Esophagus squamous epithelium (tissue), 4 donors: Measurements from ENCODE around the gene UBE2H.

Experiments
- POLR2A ChIP-seq, 4 donors: fragments of 450-650 bp; IDR thresholded peaks; one replicate each; pipeline ENCODE4 v1.6.1; 2017; ENCODE audit warnings: antibody characterized with exemption in 4 of 4, mild to moderate bottlenecking in 4 of 4, moderate library complexity in 3 of 4
- TF ChIP-seq, protein P1 (sequence below), 6 experiments: fragments of 450-650 bp in 4 of 6; fragments of 200-600 bp in 2 of 6; sonication (generic) in 2 of 6; IDR thresholded peaks; one replicate each; pipeline ENCODE4 v1.5.1; 2016 to 2019; ENCODE audit warnings: antibody characterized with exemption in 6 of 6, mild to moderate bottlenecking in 4 of 6, moderate library complexity in 4 of 6

DNA sequence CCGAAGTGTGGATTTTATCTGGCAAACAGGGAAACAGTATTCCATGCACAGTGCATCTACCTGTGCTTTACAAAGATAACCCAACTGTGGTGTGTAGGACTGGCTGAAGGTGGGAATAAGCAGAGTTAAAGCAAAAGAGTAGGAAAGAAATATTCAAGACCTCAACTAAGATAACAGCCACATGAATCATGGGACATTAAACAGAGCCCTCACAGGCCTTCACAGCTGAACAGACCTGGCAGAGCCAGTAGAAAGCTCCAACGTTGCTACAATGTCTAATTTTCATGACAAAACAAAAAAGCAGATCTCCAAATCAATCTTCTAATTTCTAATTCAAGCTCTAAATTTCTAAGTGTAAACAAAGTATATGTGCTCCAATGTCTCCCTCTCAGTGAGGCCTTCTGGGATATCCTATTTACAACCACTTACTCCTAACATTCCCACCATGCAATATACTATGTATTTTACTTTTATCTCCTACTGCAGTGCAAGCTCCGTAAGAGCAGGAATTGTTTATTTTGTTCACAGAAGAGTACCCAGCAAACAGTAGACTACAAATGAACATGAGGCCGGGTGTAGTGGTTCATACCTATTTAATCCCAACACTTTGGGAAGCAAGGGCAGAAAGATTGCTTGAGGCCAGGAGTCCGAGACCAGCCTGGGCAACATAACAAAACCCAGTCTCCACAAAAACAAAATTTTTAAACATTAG, 63.5 kb downstream of the UBE2H start:
- no peak for TF ChIP-seq POLR2A (IDR thresholded peaks at IDR 0.05)
- TF ChIP-seq, protein P1, sequence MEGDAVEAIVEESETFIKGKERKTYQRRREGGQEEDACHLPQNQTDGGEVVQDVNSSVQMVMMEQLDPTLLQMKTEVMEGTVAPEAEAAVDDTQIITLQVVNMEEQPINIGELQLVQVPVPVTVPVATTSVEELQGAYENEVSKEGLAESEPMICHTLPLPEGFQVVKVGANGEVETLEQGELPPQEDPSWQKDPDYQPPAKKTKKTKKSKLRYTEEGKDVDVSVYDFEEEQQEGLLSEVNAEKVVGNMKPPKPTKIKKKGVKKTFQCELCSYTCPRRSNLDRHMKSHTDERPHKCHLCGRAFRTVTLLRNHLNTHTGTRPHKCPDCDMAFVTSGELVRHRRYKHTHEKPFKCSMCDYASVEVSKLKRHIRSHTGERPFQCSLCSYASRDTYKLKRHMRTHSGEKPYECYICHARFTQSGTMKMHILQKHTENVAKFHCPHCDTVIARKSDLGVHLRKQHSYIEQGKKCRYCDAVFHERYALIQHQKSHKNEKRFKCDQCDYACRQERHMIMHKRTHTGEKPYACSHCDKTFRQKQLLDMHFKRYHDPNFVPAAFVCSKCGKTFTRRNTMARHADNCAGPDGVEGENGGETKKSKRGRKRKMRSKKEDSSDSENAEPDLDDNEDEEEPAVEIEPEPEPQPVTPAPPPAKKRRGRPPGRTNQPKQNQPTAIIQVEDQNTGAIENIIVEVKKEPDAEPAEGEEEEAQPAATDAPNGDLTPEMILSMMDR (IDR thresholded peaks at IDR 0.05) = no peak
